ENCODE measurements around the gene SDE2.
"Not testable (repeated sequence)": the region's sequence is repeated elsewhere in the genome, so short reads cannot be mapped to it uniquely, and the experiment has no call there.

Gene SDE2

GRCh38 chr1:225941187-225941941 lies 57.8 kb downstream of the SDE2 start, which contains the start of gene LEFTY2:
TSS of gene LEFTY2 (minus strand) at chr1:225941220. CDS start at chr1:225941140, 80 bp downstream.
- FAIRE-seq = no peak

GRCh38 chr1:225940385-225941151 lies 58.6 kb downstream of the SDE2 start:
- FAIRE-seq = no peak

GRCh38 chr1:225939939-225940310 lies 59.2 kb downstream of the SDE2 start:
- FAIRE-seq = not testable (repeated sequence)

- not testable (repeated sequence) for FAIRE-seq
These were observed 59.8 kb downstream of the SDE2 start for GRCh38 chr1:225939097-225939938.

- no peak for FAIRE-seq
These were observed 61.8 kb downstream of the SDE2 start for GRCh38 chr1:225937048-225937968.

- no peak for FAIRE-seq
These were observed 62.6 kb downstream of the SDE2 start for GRCh38 chr1:225936523-225936922.

- FAIRE-seq = not testable (repeated sequence)
These were observed 63.1 kb downstream of the SDE2 start for GRCh38 chr1:225936086-225936485.

GRCh38 chr1:225934711-225935110 lies 64.4 kb downstream of the SDE2 start:
- no peak for FAIRE-seq

GRCh38 chr1:225933072-225933471 lies 66.1 kb downstream of the SDE2 start:
- FAIRE-seq = no peak
